ENCODE results near the gene GSTO2. TPM values are rescaled to one million over a fixed set of nuclear protein-coding genes. Genes with fewer than 3 reads are reported as not detected.
A peak's percentile ranks its signal among the peaks of the same experiment; 100 is the strongest.

The GSTO2 gene
- total RNA-seq, 1 donor from 2014 or later: 1.2 TPM

GRCh38 chr10:104318810-104319741 is 50.1 kb downstream of the GSTO2 start:
- peaks cover 100% of the 10 kb centered on the region for H3K79me2 ChIP-seq (ENCODE audit: insufficient read depth, low read length)
- H3K36me3 ChIP-seq (ENCODE audit: insufficient read depth, low read length): peaks cover 3% of the 10 kb centered on the region
- DNase-seq (ENCODE audit: low read depth) (no peak), FAIRE-seq (no peak)
- peaks cover 99% of the 10 kb centered on the region for H4K20me1 ChIP-seq (ENCODE audit: insufficient read depth, low read length)
- Mint-ChIP-seq H3K36me3 (ENCODE audit: low read depth, unreplicated experiment) (peaks cover 6% of the 10 kb centered on the region), H3K4me3 (ENCODE audit: unreplicated experiment) (no peak overlapping the region), H3K4me1 (ENCODE audit: low read depth, unreplicated experiment) (peaks cover 25% of the 10 kb centered on the region), H3K27ac (ENCODE audit: unreplicated experiment) (no peak overlapping the region), H3K27me3 (ENCODE audit: low read depth, unreplicated experiment) (no peaks in the 10 kb centered on the region), H3K9me3 (ENCODE audit: unreplicated experiment) (no peaks in the 10 kb centered on the region)
- no peak overlapping the region for H2AFZ ChIP-seq (ENCODE audit: low read depth, low read length)
- H3K4me2 ChIP-seq (ENCODE audit: low read length): no peak overlapping the region
- peaks cover 31% of the 10 kb centered on the region for H3K4me1 ChIP-seq (ENCODE audit: insufficient read depth, low read length)
- no peak overlapping the region for H3K4me3 ChIP-seq (ENCODE audit: insufficient read depth, low read depth, low read length)
- no peaks in the 10 kb centered on the region for H3K27me3 ChIP-seq (ENCODE audit: insufficient read depth, low read length)
- H3K27ac ChIP-seq (ENCODE audit: low read depth, low read length): peak overlapping the region; percentile 0
- H3K9me3 ChIP-seq (ENCODE audit: insufficient read depth, low read depth, low read length): no peaks in the 10 kb centered on the region
- no peak for TF ChIP-seq CTCF (IDR thresholded peaks at IDR 0.05; ENCODE audit: insufficient read depth, low read depth, low read length)
- TF ChIP-seq EZH2 (IDR thresholded peaks at IDR 0.05; ENCODE audit: insufficient read depth, low read length): no peak
- peak overlapping the region; percentile 25 for H3K9ac ChIP-seq (ENCODE audit: low read length)

- Histone ChIP-seq H3K4me1 (ENCODE audit: insufficient read depth, low read length) (peaks cover 38% of the 10 kb centered on the region), H2AFZ (ENCODE audit: low read depth, low read length) (no peak overlapping the region), H3K4me3 (ENCODE audit: insufficient read depth, low read depth, low read length) (no peak overlapping the region), H3K27ac (ENCODE audit: low read depth, low read length) (no peak overlapping the region), H3K79me2 (ENCODE audit: insufficient read depth, low read length) (peaks cover 100% of the 10 kb centered on the region), H3K4me2 (ENCODE audit: low read length) (no peak overlapping the region), H3K9me3 (ENCODE audit: insufficient read depth, low read depth, low read length) (no peaks in the 10 kb centered on the region), H4K20me1 (ENCODE audit: insufficient read depth, low read length) (peaks cover 100% of the 10 kb centered on the region), H3K36me3 (ENCODE audit: insufficient read depth, low read length) (no peaks in the 10 kb centered on the region), H3K9ac (ENCODE audit: low read length) (no peak overlapping the region), H3K27me3 (ENCODE audit: insufficient read depth, low read length) (no peaks in the 10 kb centered on the region)
- H3K4me1 Mint-ChIP-seq (ENCODE audit: low read depth, unreplicated experiment): peaks cover 31% of the 10 kb centered on the region
- no peaks in the 10 kb centered on the region for H3K27me3 Mint-ChIP-seq (ENCODE audit: low read depth, unreplicated experiment)
- H3K27ac Mint-ChIP-seq (ENCODE audit: unreplicated experiment): no peak overlapping the region
- H3K9me3 Mint-ChIP-seq (ENCODE audit: unreplicated experiment): no peaks in the 10 kb centered on the region
- FAIRE-seq (no peak), DNase-seq (ENCODE audit: low read depth) (no peak)
- no peak overlapping the region for H3K4me3 Mint-ChIP-seq (ENCODE audit: unreplicated experiment)
- H3K36me3 Mint-ChIP-seq (ENCODE audit: low read depth, unreplicated experiment): peaks cover 6% of the 10 kb centered on the region
- TF ChIP-seq CTCF (IDR thresholded peaks at IDR 0.05; ENCODE audit: insufficient read depth, low read depth, low read length) (no peak), EZH2 (IDR thresholded peaks at IDR 0.05; ENCODE audit: insufficient read depth, low read length) (no peak)
These were observed 52.2 kb downstream of the GSTO2 start for GRCh38 chr10:104321226-104321625.
